Sigmoid colon (tissue), 7 donors: ENCODE data around the gene TRERF1. TPM values are rescaled to one million over a fixed set of nuclear protein-coding genes. Genes with fewer than 3 reads are reported as not detected.

Experiments
- DNase-seq: peaks from one replicate; pipeline ENCODE4 v3.0.0-alpha.2; 2019
- H3K27ac ChIP-seq, 4 donors: fragments of 200-600 bp; sonication (generic); one replicate each; pipeline ENCODE4 v1.5.1; 2016 to 2019; ENCODE audit warnings: mild to moderate bottlenecking in 1 of 4
- H3K27me3 ChIP-seq, 3 donors: fragments of 200-600 bp; sonication (generic); one replicate each; pipeline ENCODE4 v1.5.1; 2019; ENCODE audit warnings: mild to moderate bottlenecking in 1 of 3
- H3K36me3 ChIP-seq, 4 donors: fragments of 200-600 bp; sonication (generic); one replicate each; pipeline ENCODE4 v1.5.1; 2016 to 2019
- H3K4me1 ChIP-seq, 4 donors: fragments of 200-600 bp; sonication (generic); one replicate each; pipeline ENCODE4 v1.5.1; 2017 to 2019
- H3K4me3 ChIP-seq, 4 donors: fragments of 200-600 bp; sonication (generic); one replicate each; pipeline ENCODE4 v1.5.1; 2017 to 2019; ENCODE audit warnings: mild to moderate bottlenecking in 2 of 4, moderate library complexity in 1 of 4
- H3K9me3 ChIP-seq, 4 donors: fragments of 200-600 bp in 3 of 4; sonication (generic) in 3 of 4; one replicate each; pipeline versions ENCODE4 v1.5.1 to v1.6.1; 2013 to 2019
- CTCF ChIP-seq, 4 experiments: fragments of 450-650 bp in 3 of 4; fragments of 200-600 bp in 1 of 4; IDR thresholded peaks; one replicate each; pipeline ENCODE4 v1.5.1; 2016 to 2019; ENCODE audit warnings: antibody characterized with exemption in 4 of 4, mild to moderate bottlenecking in 3 of 4, moderate library complexity in 2 of 4
- EP300 ChIP-seq, 4 donors: sonication (generic); formaldehyde crosslinking; IDR thresholded peaks; one replicate each; pipeline ENCODE4 v1.6.1; 2017; ENCODE audit warnings: antibody characterized with exemption in 4 of 4
- POLR2A ChIP-seq, 2 donors: fragments of 450-650 bp; IDR thresholded peaks; one replicate each; pipeline ENCODE4 v1.6.1; 2016; ENCODE audit warnings: antibody characterized with exemption in 2 of 2, mild to moderate bottlenecking in 2 of 2, moderate library complexity in 2 of 2
- POLR2AphosphoS5 ChIP-seq, 4 donors: sonication (generic); formaldehyde crosslinking; IDR thresholded peaks; one replicate each; pipeline ENCODE4 v1.6.1; 2017; ENCODE audit warnings: antibody characterized with exemption in 4 of 4
- WGBS, 2 donors: extraction: QIAGEN DNeasy Blood & Tissue Kit; methylation state at CpG; one replicate each; pipeline ENCODE4 v1.1.7; 2013; 5-methylcytosine and 5-hydroxymethylcytosine counted together
- intact Hi-C: fragments of 100-400 bp; cut with DNase I; formaldehyde crosslinking; loops from one replicate; pipeline ENCODE4 v1.15.1; 2023
- polyA plus RNA-seq, 3 donors: library from polyadenylated mRNA; stranded (reverse); fragments of 200-250 nt; gene quantifications; one replicate each; pipeline ENCODE4 v1.2.3, GENCODE V29; 2013
- total RNA-seq, 4 donors: library from RNA; depleted of rRNA; stranded (reverse); fragments of >200 nt; gene quantifications; one replicate each; pipeline ENCODE4 v1.1.0, GENCODE V29; 2016
- donor health status: healthy with polysubstance abuse.
- donor health status: Bipolar disorder and iron deficiency.
- donor health status: healthy.

TRERF1 gene
- total and polyA plus RNA-seq, 7 donors, result 0.46 to 10.5 (median 4.6) TPM

GRCh38 chr6:42341771-42342553 lies 109.8 kb downstream of the TRERF1 start:
- WGBS, 2 donors, result 96 to 99% methylated on average over 3 of the region's 3 CpGs
- Histone ChIP-seq H3K36me3 (no peaks in the 10 kb centered on the region), H3K9me3 (no peaks in the 10 kb centered on the region), H3K27ac (no peak overlapping the region), H3K4me1 (peaks cover 0 to 11% (median 4%) of the 10 kb centered on the region in 4 donors), H3K27me3 (no peaks in the 10 kb centered on the region), H3K4me3 (no peak overlapping the region)
- intact Hi-C loops, result no loop called here
- DNase-seq, result no peak
- TF ChIP-seq EP300 (IDR thresholded peaks at IDR 0.05), result no peak
- no peak for TF ChIP-seq POLR2AphosphoS5 (IDR thresholded peaks at IDR 0.05)
- no peak for TF ChIP-seq CTCF (IDR thresholded peaks at IDR 0.05)
- TF ChIP-seq POLR2A (IDR thresholded peaks at IDR 0.05), result no peak

- Histone ChIP-seq H3K9me3 (no peaks in the 10 kb centered on the region), H3K4me1 (peaks cover 0 to 11% (median 4%) of the 10 kb centered on the region in 4 donors), H3K36me3 (no peaks in the 10 kb centered on the region), H3K27ac (no peak overlapping the region), H3K4me3 (no peak overlapping the region), H3K27me3 (no peaks in the 10 kb centered on the region)
- 95 to 97% methylated on average over 5 of the region's 5 CpGs for WGBS, 2 donors
- no peak for DNase-seq
- TF ChIP-seq POLR2A (IDR thresholded peaks at IDR 0.05) (no peak), EP300 (IDR thresholded peaks at IDR 0.05) (no peak), POLR2AphosphoS5 (IDR thresholded peaks at IDR 0.05) (no peak), CTCF (IDR thresholded peaks at IDR 0.05) (no peak)
- intact Hi-C loops, result no loop called here
These were observed 110.5 kb downstream of the TRERF1 start for GRCh38 chr6:42341221-42341620.

GRCh38 chr6:42340511-42340910 lies 111.2 kb downstream of the TRERF1 start:
- no peak overlapping the region for H3K4me3 ChIP-seq
- peaks cover 0 to 11% (median 4%) of the 10 kb centered on the region in 4 donors for H3K4me1 ChIP-seq
- TF ChIP-seq POLR2A (IDR thresholded peaks at IDR 0.05) (no peak), POLR2AphosphoS5 (IDR thresholded peaks at IDR 0.05) (no peak), CTCF (IDR thresholded peaks at IDR 0.05) (no peak), EP300 (IDR thresholded peaks at IDR 0.05) (no peak)
- H3K27me3 ChIP-seq, result no peaks in the 10 kb centered on the region
- DNase-seq, result no peak
- H3K9me3 ChIP-seq, result no peaks in the 10 kb centered on the region
- intact Hi-C loops, result no loop called here
- no peaks in the 10 kb centered on the region for H3K36me3 ChIP-seq
- WGBS, 2 donors, result 84 to 95% methylated on average over 6 of the region's 6 CpGs
- no peak overlapping the region for H3K27ac ChIP-seq

- no peak for TF ChIP-seq POLR2AphosphoS5 (IDR thresholded peaks at IDR 0.05)
- no peak for TF ChIP-seq EP300 (IDR thresholded peaks at IDR 0.05)
- no peak for TF ChIP-seq CTCF (IDR thresholded peaks at IDR 0.05)
- TF ChIP-seq POLR2A (IDR thresholded peaks at IDR 0.05), result no peak
- Histone ChIP-seq H3K27me3 (no peaks in the 10 kb centered on the region), H3K9me3 (no peaks in the 10 kb centered on the region), H3K4me3 (no peak overlapping the region), H3K27ac (no peak overlapping the region), H3K4me1 (peaks cover 0 to 11% (median 4%) of the 10 kb centered on the region in 4 donors), H3K36me3 (no peaks in the 10 kb centered on the region)
- no peak for DNase-seq
- intact Hi-C loops, result no loop called here
- 74 to 82% methylated on average over 2 of the region's 2 CpGs for WGBS, 2 donors
These were observed 111.7 kb downstream of the TRERF1 start for GRCh38 chr6:42339991-42340401.
